ENCODE results near the gene NEURL2.
"Not testable (repeated sequence)": the region's sequence is repeated elsewhere in the genome, so short reads cannot be mapped to it uniquely, and the experiment has no call there.

The NEURL2 gene

GRCh38 chr20:45897692-45898091 is 6.7 kb upstream of the NEURL2 start:
- DNase-seq: no peak

DNA sequence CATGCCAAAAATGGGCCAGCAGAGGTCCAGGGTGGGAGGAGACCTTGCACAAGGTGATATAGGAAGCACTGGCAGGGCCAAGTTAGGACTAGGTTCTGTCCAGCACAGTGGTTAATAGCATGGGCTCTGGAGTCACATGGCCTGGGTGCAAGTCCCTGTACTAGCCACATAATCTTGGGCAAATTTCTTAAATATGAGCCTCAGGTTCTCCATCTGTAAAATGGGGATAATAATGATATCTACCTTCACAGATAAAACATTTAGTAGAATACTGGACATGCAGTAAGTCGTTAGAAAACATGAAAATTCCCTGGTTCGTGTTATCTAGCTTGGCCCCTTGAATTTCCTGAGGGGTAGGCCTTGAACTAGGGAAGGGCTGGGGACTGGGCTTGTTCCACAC is 6.3 kb upstream of the NEURL2 start:
- no peak for DNase-seq

GRCh38 chr20:45896641-45897161 is 5.7 kb upstream of the NEURL2 start:
- DNase-seq: no peak

DNA sequence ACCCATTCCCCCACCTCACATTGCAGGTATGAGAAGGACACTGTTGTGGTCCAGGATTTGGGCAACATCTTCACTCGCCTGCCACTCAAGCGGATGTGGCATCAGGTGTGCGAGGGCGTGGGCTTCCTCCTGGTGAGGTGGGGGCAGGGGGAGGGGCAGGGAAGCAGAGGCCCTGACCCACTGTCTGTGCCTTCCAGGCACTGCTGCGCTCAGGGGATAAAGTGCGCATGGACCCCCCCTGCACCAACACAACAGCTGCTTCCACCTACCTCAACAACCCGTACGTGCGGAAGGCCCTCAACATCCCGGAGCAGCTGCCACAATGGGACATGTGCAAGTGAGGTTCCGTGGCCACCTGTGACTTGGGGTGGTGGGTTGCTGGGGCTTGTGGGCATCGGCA is 3.8 kb upstream of the NEURL2 start:
- no peak for DNase-seq

DNA sequence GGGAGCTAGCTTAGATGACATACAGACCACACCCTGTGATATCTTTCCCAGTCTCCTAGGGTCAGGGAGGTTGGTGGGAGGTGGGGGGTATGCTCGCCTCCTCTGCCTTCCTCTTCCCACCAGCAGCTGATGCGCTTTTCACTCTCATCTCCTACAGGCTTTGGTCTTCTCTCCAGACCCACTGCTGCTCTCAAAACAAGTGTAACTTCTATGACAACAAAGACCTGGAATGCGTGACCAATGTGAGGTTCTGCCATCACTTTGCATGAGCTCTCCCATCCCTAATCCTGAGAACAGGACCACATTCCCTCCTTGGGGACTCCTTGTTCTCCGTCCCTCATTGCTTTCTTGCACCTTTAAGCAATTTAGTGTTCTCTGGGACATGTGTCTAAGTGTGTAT is 2.8 kb upstream of the NEURL2 start:
- DNase-seq: no peak

DNA sequence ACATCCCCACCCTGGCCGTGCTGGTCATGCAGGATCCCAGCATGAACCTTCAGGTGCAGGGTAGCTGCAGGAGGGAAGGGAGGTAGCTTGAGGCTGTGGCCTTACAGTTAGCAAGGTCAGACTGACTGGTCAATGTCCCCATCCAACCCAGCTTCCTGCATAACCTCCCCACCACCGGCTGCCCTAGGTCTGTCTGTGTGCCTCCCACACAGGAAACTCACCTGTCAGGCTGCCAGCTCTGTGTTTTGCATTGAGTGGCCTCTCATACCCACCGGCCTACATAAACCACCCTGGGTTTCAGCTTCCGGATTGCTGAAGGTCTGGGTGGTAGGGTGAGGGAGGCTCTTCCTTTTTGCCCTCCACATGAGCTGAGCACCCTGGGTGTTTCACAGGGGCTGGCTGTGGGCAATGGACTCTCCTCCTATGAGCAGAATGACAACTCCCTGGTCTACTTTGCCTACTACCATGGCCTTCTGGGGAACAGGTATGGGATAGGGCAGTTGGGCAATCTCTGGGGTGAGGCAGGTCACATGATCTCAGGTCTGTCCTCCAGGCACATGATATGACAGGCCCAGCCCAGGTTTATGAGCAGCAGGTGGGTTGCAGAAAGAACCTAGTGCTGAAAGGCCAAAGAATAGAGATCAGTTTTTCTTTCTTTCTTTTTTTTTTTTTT is 2.0 kb upstream of the NEURL2 start:
- no peak for DNase-seq

DNA sequence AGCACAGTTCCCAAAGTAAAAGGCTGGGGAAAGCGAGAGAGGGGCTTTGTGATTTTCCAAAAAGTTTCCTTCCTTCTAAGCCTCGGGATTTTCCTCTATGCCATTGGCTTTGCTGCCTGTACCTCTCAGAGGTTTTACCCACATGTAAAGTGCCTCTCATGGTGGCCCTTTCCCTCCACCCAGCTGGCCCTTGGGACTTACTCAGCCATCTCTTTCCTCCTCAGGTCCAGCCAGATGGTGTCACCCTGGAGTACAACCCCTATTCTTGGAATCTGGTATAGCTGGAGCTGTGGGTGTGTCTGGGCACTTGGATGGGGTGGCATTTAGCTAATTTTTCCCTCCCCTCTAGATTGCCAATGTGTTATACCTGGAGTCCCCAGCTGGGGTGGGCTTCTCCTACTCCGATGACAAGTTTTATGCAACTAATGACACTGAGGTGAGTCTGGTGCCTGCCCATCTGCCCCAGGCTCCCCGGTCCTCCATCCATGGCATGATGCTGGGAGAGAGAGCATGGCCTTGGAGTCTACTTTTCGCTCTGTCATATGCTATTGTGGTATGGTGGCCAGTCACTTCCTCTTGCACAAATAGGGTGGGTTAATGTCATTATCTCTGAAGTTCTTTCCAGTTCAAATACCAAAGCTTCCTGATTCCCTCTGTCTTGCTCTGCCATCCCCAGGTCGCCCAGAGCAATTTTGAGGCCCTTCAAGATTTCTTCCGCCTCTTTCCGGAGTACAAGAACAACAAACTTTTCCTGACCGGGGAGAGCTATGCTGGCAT is 1.2 kb upstream of the NEURL2 start:
- no peak for DNase-seq

- peak in 3 of 4 experiments; percentile 14 to 18 (median 15) for DNase-seq
Observed at GRCh38 chr20:45890077-45890984, 677 bp downstream of the NEURL2 start.

DNA sequence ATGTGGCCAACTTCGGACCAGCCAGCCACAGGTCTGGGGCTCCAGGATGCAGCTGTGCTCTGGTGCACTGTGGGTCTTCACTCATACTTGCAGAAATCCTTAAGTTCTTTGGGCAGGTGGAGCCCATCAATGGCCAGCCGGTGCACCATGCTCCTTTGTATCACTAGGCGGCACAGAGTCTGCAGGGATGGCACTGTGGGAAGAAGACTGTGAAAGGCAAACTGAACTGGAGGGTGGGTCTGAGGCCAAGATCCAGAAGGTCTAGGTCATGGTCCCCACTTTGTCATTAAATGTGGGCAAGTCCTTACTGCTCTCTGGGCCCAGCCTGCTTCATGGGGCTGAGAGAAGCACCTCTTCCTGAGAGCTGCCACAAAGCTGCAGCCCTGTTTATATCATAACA is 2.3 kb downstream of the NEURL2 start:
- DNase-seq: no peak

DNA sequence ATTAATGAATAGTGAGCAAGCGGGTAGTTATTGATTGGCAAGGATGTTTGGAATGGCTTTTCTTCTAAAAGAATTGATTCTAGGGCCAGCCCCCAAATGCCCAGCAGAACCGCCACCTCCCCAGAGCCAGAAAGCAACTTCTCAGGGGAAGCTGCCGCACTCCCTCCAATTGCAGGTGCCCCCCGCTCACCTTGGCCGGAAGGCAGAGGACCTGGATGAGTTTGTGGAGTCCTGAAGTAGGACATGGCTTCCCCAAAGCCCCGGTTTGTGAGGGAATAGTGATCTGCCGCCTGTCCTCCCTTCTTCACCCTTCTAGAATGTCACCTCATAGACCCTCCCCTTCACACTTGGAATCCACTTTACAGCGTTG is 3.7 kb downstream of the NEURL2 start, which contains the start of gene SPATA25:
SPATA25 (minus strand) TSS at position 277 of the 370 bp plus-strand sequence; CDS start at position 245, 32 bp downstream.
- no peak for DNase-seq

DNA sequence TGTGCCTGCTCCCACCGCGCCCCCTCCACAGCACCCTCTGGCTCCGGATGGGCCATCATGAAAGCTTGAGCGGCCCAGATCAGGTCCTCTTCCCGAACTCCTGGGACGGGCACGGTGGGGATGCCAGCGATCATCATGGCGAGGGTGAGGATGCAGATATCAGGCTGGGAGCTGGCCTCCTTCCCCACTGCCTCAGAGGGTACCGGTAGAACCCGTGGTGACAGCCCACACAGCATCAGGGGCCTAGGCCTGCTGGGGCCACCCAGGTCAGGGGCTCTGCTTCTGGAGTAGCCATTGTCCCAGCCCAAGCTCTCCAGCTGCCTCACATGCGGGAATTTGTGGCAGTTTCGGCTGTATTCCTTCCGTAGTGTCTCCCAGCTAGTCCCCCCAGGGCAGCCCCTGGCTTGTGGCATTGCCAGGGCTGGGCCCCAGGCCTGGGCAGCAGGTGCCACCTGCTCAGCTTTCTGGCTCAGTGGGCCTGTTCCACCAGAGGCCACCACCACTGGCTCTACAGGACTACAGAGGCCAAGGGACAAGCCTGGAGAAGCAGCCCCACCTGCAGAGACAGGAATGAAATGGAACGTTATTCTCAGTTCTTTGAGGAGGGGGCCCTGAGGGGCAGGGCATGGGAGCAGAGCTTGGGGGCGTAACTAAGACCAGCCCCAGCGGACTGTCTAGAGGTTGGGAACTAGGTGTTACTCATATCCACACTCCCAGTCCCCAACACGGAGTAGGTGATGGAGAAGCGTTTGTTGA is 4.2 kb downstream of the NEURL2 start:
- DNase-seq: no peak

DNA sequence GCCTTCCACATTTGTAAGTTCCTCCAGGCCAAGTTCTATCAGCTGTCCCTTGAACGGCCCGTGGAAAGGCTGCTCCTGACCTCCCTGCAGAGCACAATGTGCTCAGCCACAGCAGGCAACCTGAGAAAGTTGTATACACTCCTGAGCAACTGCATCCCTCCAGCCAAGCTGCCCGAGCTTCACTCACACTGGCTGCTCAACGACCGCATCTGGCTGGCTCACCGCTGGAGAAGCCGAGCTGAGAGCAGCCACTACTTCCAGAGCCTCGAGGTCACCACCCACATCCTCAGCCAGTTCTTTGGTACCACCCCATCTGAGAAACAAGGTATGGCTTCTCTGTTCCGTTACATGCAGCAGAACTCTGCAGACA is 7.9 kb downstream of the NEURL2 start:
- DNase-seq: no peak

DNA sequence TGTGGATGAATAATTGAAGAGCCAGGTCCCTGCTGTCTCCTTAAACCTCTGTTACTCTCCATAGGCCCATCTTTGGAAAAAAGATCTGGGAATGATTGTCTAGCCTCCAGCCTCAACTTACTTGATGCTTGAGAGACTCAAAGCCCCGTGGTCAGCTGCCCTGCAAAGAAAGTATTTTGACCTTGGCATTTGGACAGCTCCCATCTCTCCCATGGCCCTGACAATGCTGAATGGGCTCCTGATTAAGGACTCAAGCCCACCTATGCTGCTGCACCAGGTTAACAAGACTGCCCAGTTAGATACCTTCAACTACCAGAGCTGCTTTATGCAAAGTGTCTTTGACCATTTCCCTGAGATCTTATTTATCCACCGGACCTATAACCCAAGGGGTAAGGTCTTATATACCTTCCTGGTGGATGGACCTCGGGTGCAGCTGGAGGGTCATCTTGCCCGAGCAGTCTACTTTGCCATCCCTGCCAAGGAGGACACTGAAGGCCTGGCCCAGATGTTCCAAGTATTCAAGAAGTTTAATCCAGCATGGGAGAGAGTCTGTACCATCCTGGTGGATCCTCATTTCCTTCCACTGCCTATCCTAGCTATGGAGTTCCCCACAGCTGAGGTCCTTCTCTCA is 8.4 kb downstream of the NEURL2 start:
- no peak for DNase-seq

GRCh38 chr20:45880988-45881788 is 9.8 kb downstream of the NEURL2 start, which contains the start of gene ZSWIM1:
TSS of gene ZSWIM1 (plus strand) at chr20:45881227. CDS start at chr20:45882593, 1,366 bp downstream.
- DNase-seq: peak; percentile 93 to 98 (median 95)

- no peak for DNase-seq
Observed at GRCh38 chr20:45878076-45878761, 12.8 kb downstream of the NEURL2 start.

DNA sequence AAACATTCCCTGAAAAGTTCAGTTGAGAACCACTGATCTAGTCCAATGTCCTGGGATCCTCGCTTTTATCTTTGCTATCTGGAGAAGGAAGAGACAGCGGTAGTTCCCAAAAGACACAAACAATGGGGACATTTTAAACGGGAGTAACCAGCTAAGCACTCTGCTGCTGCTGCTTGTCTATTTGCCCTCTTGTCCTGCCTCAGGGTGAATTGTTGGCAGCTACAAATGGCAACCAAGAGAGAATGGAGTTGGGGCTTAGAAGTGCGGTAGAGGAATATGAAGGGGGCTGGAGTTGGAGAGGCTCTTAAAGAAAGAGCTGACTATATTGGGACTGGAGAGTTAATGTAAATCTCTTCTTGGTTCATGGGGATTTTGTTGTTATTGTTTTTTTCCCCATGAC is 16.4 kb downstream of the NEURL2 start:
- DNase-seq: no peak

- not testable (repeated sequence) for DNase-seq
Observed at GRCh38 chr20:45874104-45874481, 16.9 kb downstream of the NEURL2 start.

DNA sequence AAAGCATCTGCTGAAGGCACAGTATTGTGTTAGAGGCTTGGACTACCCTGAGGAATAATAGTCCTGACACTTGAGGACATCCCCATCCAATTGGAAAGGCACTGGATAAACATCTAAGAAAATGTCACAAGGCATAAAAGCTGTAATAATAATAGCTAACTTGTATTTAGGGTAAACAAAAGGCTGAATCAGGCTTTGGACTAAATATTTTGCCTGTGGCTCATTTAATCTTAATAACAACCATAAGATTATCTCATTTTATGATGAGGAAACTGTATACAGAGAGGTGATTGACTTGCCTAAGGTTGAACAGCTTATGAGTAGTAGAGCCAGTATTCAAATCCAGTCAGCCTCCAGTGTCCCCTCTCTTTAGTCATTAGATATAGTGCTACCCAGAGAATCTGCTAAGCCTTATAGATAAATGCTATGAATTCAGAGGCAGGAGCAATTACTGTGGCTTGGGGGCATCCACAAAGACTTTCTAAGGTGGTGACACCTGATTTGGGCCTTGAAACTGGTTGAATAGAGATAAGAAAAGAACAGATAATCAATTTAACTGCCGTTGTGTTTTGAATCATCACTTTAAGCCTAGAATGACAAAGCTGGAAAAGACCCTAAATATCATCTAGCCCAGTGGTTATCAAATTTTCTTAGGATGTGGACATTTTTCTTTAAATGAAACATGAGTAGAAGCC is 17.5 kb downstream of the NEURL2 start:
- DNase-seq: no peak

DNA sequence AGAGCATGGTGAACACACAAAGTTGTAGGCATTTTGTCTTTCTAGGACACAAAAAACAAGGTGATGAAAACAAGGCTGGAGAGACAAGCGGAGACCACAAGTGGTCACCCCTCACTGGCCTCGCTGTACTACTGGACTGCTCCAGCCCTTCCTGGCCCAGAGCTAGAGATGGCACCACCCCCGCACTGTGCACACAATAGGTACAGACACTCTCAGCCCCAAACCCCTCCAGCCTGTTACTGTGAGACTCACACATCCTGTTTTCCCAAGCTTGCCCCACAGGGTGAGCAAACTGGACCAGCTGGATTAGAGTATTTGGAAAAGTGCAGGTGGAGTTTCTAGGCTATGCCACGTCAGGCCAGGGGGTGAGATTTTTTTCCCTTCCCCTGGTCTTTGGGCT is 18.4 kb downstream of the NEURL2 start:
- no peak for DNase-seq

DNA sequence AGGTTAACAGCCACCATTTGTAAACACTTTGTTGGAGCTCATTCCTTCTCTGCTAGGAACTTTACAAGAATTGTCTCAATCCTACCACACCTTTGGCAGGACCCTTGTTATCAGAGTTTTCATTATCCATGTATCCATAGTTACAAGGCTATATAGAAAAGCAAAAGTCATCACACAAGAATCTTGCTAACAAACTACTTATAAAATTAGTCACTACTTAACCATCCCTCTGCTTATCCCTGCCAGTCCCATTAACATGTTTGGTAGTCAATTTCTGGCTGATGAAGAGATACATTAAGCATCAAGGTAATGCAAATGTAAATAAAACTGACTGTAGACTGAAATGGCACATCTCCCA is 23.2 kb downstream of the NEURL2 start:
- no peak for DNase-seq

Data from activated CD4-positive, CD25-positive, alpha-beta regulatory T cell (primary cell).